WTC11 (cell line): Measurements from ENCODE around the gene ATP6V0E1.

Source experiments
- ATF1 ChIP-seq: sonication (generic); formaldehyde crosslinking; IDR thresholded peaks from 2 replicates; pipeline ENCODE4 v1.8.1; 2023; ENCODE audit warnings: mild to moderate bottlenecking, moderate library complexity, missing genetic modification reagents
- TEAD1 ChIP-seq: sonication (generic); formaldehyde crosslinking; IDR thresholded peaks from 2 replicates; pipeline ENCODE4 v1.8.0; 2022; ENCODE audit warnings: mild to moderate bottlenecking, missing genetic modification reagents
- ZNF121 ChIP-seq: sonication (generic); formaldehyde crosslinking; IDR thresholded peaks from 2 replicates; pipeline ENCODE4 v1.8.0; 2023; ENCODE audit warnings: missing genetic modification reagents
- ZNF416 ChIP-seq: fragments of 250-450 bp; sonication (Bioruptor Pico); IDR thresholded peaks from 2 replicates; pipeline ENCODE4 v1.9.0; 2021; ENCODE audit warnings: mild to moderate bottlenecking, inconsistent platforms
- TF ChIP-seq, protein P1 (sequence below): sonication (generic); formaldehyde crosslinking; IDR thresholded peaks from 2 replicates; pipeline ENCODE4 v1.8.0; 2022; ENCODE audit warnings: mild to moderate bottlenecking, missing genetic modification reagents
- TF ChIP-seq, protein P2 (sequence below): sonication (generic); formaldehyde crosslinking; IDR thresholded peaks from 2 replicates; pipeline ENCODE4 v1.8.0; 2022; ENCODE audit warnings: missing genetic modification reagents
- TF ChIP-seq, protein P3 (sequence below): fragments of 200-600 bp; IDR thresholded peaks from 2 replicates; pipeline ENCODE4 v1.8.0; 2022; ENCODE audit warnings: antibody characterized with exemption
- TF ChIP-seq, protein P4 (sequence below): sonication (generic); formaldehyde crosslinking; IDR thresholded peaks from 2 replicates; pipeline ENCODE4 v1.8.0; 2022; ENCODE audit warnings: mild to moderate bottlenecking, missing genetic modification reagents
- TF ChIP-seq, protein P5 (sequence below): sonication (generic); formaldehyde crosslinking; IDR thresholded peaks from 2 replicates; pipeline ENCODE4 v1.8.1; 2023; ENCODE audit warnings: mild to moderate bottlenecking, missing genetic modification reagents, moderate library complexity

DNA sequence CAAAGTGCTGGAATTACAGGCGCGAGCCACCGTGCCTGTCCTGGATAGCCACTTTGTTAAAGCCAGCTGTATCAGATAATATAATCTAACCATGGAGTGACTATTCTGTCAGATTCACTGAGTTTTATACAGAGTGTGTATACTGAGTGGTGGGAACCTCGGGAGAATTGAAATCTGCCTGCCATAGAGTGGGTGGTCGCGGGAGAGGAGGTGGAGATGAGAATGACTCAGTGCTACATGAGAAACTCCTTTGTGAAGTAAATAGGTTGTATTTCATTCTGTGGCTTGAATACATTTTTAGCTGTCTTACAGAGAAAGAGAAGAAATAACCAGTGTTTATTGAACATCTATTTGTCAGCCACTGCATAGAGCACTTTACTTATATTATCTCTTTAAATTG, 26.4 kb downstream of the ATP6V0E1 start:
- TF ChIP-seq, protein P1, sequence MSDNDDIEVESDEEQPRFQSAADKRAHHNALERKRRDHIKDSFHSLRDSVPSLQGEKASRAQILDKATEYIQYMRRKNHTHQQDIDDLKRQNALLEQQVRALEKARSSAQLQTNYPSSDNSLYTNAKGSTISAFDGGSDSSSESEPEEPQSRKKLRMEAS (CRISPR knock-in tag) = no peak
- TF ChIP-seq TEAD1 (CRISPR knock-in tag) (no peak), ATF1 (CRISPR knock-in tag) (no peak), ZNF121 (CRISPR knock-in tag) (no peak), ZNF416 (no peak)
- TF ChIP-seq, protein P2, sequence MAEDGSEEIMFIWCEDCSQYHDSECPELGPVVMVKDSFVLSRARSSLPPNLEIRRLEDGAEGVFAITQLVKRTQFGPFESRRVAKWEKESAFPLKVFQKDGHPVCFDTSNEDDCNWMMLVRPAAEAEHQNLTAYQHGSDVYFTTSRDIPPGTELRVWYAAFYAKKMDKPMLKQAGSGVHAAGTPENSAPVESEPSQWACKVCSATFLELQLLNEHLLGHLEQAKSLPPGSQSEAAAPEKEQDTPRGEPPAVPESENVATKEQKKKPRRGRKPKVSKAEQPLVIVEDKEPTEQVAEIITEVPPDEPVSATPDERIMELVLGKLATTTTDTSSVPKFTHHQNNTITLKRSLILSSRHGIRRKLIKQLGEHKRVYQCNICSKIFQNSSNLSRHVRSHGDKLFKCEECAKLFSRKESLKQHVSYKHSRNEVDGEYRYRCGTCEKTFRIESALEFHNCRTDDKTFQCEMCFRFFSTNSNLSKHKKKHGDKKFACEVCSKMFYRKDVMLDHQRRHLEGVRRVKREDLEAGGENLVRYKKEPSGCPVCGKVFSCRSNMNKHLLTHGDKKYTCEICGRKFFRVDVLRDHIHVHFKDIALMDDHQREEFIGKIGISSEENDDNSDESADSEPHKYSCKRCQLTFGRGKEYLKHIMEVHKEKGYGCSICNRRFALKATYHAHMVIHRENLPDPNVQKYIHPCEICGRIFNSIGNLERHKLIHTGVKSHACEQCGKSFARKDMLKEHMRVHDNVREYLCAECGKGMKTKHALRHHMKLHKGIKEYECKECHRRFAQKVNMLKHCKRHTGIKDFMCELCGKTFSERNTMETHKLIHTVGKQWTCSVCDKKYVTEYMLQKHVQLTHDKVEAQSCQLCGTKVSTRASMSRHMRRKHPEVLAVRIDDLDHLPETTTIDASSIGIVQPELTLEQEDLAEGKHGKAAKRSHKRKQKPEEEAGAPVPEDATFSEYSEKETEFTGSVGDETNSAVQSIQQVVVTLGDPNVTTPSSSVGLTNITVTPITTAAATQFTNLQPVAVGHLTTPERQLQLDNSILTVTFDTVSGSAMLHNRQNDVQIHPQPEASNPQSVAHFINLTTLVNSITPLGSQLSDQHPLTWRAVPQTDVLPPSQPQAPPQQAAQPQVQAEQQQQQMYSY = no peak
- TF ChIP-seq, protein P3, sequence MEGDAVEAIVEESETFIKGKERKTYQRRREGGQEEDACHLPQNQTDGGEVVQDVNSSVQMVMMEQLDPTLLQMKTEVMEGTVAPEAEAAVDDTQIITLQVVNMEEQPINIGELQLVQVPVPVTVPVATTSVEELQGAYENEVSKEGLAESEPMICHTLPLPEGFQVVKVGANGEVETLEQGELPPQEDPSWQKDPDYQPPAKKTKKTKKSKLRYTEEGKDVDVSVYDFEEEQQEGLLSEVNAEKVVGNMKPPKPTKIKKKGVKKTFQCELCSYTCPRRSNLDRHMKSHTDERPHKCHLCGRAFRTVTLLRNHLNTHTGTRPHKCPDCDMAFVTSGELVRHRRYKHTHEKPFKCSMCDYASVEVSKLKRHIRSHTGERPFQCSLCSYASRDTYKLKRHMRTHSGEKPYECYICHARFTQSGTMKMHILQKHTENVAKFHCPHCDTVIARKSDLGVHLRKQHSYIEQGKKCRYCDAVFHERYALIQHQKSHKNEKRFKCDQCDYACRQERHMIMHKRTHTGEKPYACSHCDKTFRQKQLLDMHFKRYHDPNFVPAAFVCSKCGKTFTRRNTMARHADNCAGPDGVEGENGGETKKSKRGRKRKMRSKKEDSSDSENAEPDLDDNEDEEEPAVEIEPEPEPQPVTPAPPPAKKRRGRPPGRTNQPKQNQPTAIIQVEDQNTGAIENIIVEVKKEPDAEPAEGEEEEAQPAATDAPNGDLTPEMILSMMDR = no peak
- TF ChIP-seq, protein P4, sequence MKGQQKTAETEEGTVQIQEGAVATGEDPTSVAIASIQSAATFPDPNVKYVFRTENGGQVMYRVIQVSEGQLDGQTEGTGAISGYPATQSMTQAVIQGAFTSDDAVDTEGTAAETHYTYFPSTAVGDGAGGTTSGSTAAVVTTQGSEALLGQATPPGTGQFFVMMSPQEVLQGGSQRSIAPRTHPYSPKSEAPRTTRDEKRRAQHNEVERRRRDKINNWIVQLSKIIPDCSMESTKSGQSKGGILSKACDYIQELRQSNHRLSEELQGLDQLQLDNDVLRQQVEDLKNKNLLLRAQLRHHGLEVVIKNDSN (CRISPR knock-in tag) = no peak
- TF ChIP-seq, protein P5, sequence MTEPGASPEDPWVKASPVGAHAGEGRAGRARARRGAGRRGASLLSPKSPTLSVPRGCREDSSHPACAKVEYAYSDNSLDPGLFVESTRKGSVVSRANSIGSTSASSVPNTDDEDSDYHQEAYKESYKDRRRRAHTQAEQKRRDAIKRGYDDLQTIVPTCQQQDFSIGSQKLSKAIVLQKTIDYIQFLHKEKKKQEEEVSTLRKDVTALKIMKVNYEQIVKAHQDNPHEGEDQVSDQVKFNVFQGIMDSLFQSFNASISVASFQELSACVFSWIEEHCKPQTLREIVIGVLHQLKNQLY (CRISPR knock-in tag) = no peak
